Colonic mucosa (tissue), 4 donors: ENCODE results near the gene EN1. TPM values are rescaled to one million over a fixed set of nuclear protein-coding genes. Genes with fewer than 3 reads are reported as not detected.
A peak's percentile ranks its signal among the peaks of the same experiment; 100 is the strongest.

ENCODE experiments used
- DNase-seq: peaks from one replicate; pipeline ENCODE4 v3.0.0-alpha.2; 2020
- H3K27ac ChIP-seq: fragments of 200-600 bp; one replicate; pipeline ENCODE4 v1.8.0; 2021
- H3K27me3 ChIP-seq: fragments of 200-600 bp; one replicate; pipeline ENCODE4 v1.8.0; 2021
- H3K36me3 ChIP-seq: fragments of 200-600 bp; one replicate; pipeline ENCODE4 v1.8.0; 2021
- H3K4me1 ChIP-seq: fragments of 200-600 bp; one replicate; pipeline ENCODE4 v1.8.0; 2021; ENCODE audit warnings: mild to moderate bottlenecking
- H3K4me3 ChIP-seq: fragments of 200-600 bp; one replicate; pipeline ENCODE4 v1.8.0; 2021
- H3K9ac ChIP-seq, 2 donors: one replicate each; pipeline ENCODE4 v1.7.0; 2013; ENCODE audit warnings: control low read depth in 2 of 2, low read depth in 2 of 2, low read length in 2 of 2
- H3K9me3 ChIP-seq: fragments of 200-600 bp; one replicate; pipeline ENCODE4 v1.8.0; 2021
- intact Hi-C: fragments of 100-400 bp; cut with DNase I; formaldehyde crosslinking; loops from one replicate; pipeline ENCODE4 v1.14.1; 2022
- total RNA-seq, 2 donors: library from RNA; stranded (reverse); fragmentation: NEBNext Ultra II Directional in 1 of 2; extraction: Animal tissue kit (Norgen Biotek cat#: 25700) in 1 of 2; gene quantifications; one replicate each; pipeline ENCODE4 v1.2.1, GENCODE V29; 2021
- TF ChIP-seq, protein P1 (sequence below): fragments of 200-600 bp; IDR thresholded peaks from one replicate; pipeline ENCODE4 v1.8.0; 2022; ENCODE audit warnings: antibody characterized with exemption, mild to moderate bottlenecking
- donor health status: healthy.
- donor health status: DM: no; HTN: no; CAD: no.
- donor health status: DM: no; HTN: no; CAD: no.

Gene EN1
- total RNA-seq, 2 donors from 2014 or later: not detected

DNA sequence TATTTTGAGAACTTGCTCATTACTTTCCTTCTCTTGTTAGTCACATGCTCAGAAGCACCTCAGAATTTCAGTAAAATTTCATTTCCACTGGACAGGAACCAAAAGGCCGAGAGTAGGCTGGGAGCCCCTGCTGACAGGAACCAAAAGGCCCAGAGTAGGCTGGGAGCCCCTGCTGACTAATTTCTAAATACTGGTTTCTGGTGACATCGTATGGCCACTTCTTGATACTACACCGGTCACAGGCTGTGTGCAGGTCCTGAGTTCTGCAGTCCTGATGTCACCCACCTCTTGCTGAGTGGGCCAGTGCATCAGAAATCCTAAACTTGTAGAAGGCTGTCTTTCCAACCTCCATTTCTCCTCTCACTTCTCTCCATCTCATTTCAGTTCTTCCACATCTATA, 17.7 kb upstream of the EN1 start:
- intact Hi-C loops: loop anchor here (2.0 kb wide), 1 partner anchor 642 kb away; no protein-coding TSS in a partner anchor
- Histone ChIP-seq H3K36me3 (no peaks in the 10 kb centered on the region), H3K27ac (no peak overlapping the region), H3K4me3 (no peak overlapping the region), H3K4me1 (no peaks in the 10 kb centered on the region), H3K9me3 (no peaks in the 10 kb centered on the region), H3K27me3 (peaks cover 4% of the 10 kb centered on the region), H3K9ac (no peak overlapping the region)
- TF ChIP-seq, protein P1, sequence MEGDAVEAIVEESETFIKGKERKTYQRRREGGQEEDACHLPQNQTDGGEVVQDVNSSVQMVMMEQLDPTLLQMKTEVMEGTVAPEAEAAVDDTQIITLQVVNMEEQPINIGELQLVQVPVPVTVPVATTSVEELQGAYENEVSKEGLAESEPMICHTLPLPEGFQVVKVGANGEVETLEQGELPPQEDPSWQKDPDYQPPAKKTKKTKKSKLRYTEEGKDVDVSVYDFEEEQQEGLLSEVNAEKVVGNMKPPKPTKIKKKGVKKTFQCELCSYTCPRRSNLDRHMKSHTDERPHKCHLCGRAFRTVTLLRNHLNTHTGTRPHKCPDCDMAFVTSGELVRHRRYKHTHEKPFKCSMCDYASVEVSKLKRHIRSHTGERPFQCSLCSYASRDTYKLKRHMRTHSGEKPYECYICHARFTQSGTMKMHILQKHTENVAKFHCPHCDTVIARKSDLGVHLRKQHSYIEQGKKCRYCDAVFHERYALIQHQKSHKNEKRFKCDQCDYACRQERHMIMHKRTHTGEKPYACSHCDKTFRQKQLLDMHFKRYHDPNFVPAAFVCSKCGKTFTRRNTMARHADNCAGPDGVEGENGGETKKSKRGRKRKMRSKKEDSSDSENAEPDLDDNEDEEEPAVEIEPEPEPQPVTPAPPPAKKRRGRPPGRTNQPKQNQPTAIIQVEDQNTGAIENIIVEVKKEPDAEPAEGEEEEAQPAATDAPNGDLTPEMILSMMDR: peak; percentile 38
- no peak for DNase-seq

- intact Hi-C loops: loop anchor here (2.0 kb wide), 1 partner anchor 641 kb away; no protein-coding TSS in a partner anchor
- Histone ChIP-seq H3K9me3 (no peaks in the 10 kb centered on the region), H3K27me3 (peaks cover 13% of the 10 kb centered on the region), H3K4me3 (no peak overlapping the region), H3K4me1 (no peaks in the 10 kb centered on the region), H3K36me3 (no peaks in the 10 kb centered on the region), H3K27ac (no peak overlapping the region), H3K9ac (no peak overlapping the region)
- DNase-seq: no peak
- TF ChIP-seq, protein P1: no peak
These were observed 16.8 kb upstream of the EN1 start for GRCh38 chr2:118864207-118864606.

DNA sequence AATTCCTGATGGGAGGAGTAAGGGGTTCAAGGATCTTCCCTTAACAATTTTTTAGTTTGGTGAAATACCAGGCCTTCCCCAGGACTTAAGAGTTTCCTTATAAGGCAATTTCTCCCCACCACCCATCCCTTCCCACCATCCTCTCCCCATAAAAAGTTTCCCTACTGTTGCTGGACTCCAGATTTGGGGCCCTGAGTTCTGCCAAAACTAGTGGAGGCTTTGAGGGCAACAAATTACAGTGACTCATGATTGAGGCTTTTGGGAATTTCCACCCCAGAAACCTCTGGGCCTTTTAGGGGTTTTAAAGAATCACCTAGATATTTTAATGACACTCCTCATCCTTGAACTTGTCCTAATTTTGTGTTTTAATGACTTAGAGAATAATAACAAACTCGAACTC, 14.3 kb upstream of the EN1 start:
- Histone ChIP-seq H3K36me3 (no peaks in the 10 kb centered on the region), H3K4me3 (no peak overlapping the region), H3K9me3 (no peaks in the 10 kb centered on the region), H3K27me3 (peaks cover 38% of the 10 kb centered on the region), H3K4me1 (no peaks in the 10 kb centered on the region), H3K9ac (no peak overlapping the region), H3K27ac (no peak overlapping the region)
- TF ChIP-seq, protein P1: no peak
- intact Hi-C loops: no loop called here
- no peak for DNase-seq

- no peak overlapping the region for H3K27ac ChIP-seq
- TF ChIP-seq, protein P1: no peak
- DNase-seq: no peak
- intact Hi-C loops: no loop called here
- no peaks in the 10 kb centered on the region for H3K9me3 ChIP-seq
- no peaks in the 10 kb centered on the region for H3K4me1 ChIP-seq
- H3K27me3 ChIP-seq: peaks cover 43% of the 10 kb centered on the region
- H3K9ac ChIP-seq: no peak overlapping the region
- no peak overlapping the region for H3K4me3 ChIP-seq
- H3K36me3 ChIP-seq: no peaks in the 10 kb centered on the region
These were observed 13.8 kb upstream of the EN1 start for GRCh38 chr2:118861242-118861641.

GRCh38 chr2:118860506-118860905, 13.1 kb upstream of the EN1 start:
- Histone ChIP-seq H3K27me3 (peaks cover 50% of the 10 kb centered on the region), H3K36me3 (no peaks in the 10 kb centered on the region), H3K4me1 (peaks cover 5% of the 10 kb centered on the region), H3K9me3 (no peaks in the 10 kb centered on the region), H3K27ac (no peak overlapping the region), H3K4me3 (no peak overlapping the region), H3K9ac (no peak overlapping the region)
- no peak for DNase-seq
- TF ChIP-seq, protein P1: no peak
- intact Hi-C loops: no loop called here
